Measurements from ENCODE around the gene MRPS5.

Gene MRPS5

GRCh38 chr2:95121407-95122196, at the start of gene MRPS5:
MRPS5 (minus strand) TSS chr2:95121808; CDS start chr2:95121791, 17 bp downstream.
- Histone ChIP-seq H3K4me3 (ENCODE audit: low read depth, low read length) (peak within 1 kb of the TSS; percentile 100), H3K79me2 (ENCODE audit: control insufficient read depth, insufficient read depth, low read length, unreplicated experiment) (peaks cover 36% of the 10 kb centered on the region), H3K27me3 (ENCODE audit: insufficient read depth, low read length) (no peaks in the 10 kb centered on the region), H3K27ac (ENCODE audit: low read depth, low read length) (peak within 1 kb of the TSS; percentile 88), H3K36me3 (ENCODE audit: insufficient read depth, low read length) (peaks cover 7% of the 10 kb centered on the region; the same call in 1 of the 2 replicates), H2AFZ (ENCODE audit: low read length, unreplicated experiment) (peak within 1 kb of the TSS; percentile 98), H3K4me1 (ENCODE audit: control insufficient read depth, insufficient read depth, low read length, unreplicated experiment) (peaks cover 6% of the 10 kb centered on the region)

- Histone ChIP-seq H2AFZ (ENCODE audit: low read length, unreplicated experiment) (peak overlapping the region; percentile 63), H3K4me1 (ENCODE audit: control insufficient read depth, insufficient read depth, low read length, unreplicated experiment) (peaks cover 12% of the 10 kb centered on the region), H3K36me3 (ENCODE audit: insufficient read depth, low read length) (no peaks in the 10 kb centered on the region), H3K27ac (ENCODE audit: low read depth, low read length) (no peak overlapping the region), H3K4me3 (ENCODE audit: low read depth, low read length) (peak overlapping the region; percentile 93), H3K27me3 (ENCODE audit: insufficient read depth, low read length) (no peaks in the 10 kb centered on the region), H3K79me2 (ENCODE audit: control insufficient read depth, insufficient read depth, low read length, unreplicated experiment) (peaks cover 27% of the 10 kb centered on the region)
Observed at GRCh38 chr2:95166065-95166763, 44.6 kb upstream of the MRPS5 start.

GRCh38 chr2:95165371-95166064, 43.9 kb upstream of the MRPS5 start, which contains the start of gene ZNF2:
ZNF2 (plus strand) TSS chr2:95165809; CDS start chr2:95176227, 10,418 bp downstream.
- H3K4me1 ChIP-seq (ENCODE audit: control insufficient read depth, insufficient read depth, low read length, unreplicated experiment): peaks cover 12% of the 10 kb centered on the region
- H3K79me2 ChIP-seq (ENCODE audit: control insufficient read depth, insufficient read depth, low read length, unreplicated experiment): peaks cover 27% of the 10 kb centered on the region
- no peaks in the 10 kb centered on the region for H3K36me3 ChIP-seq (ENCODE audit: insufficient read depth, low read length)
- H3K4me3 ChIP-seq (ENCODE audit: low read depth, low read length): peak within 1 kb of the TSS; percentile 93
- no peaks in the 10 kb centered on the region for H3K27me3 ChIP-seq (ENCODE audit: insufficient read depth, low read length)
- peak within 1 kb of the TSS; percentile 96 for H2AFZ ChIP-seq (ENCODE audit: low read length, unreplicated experiment)
- peak within 1 kb of the TSS; percentile 83 for H3K27ac ChIP-seq (ENCODE audit: low read depth, low read length)

- H3K4me3 ChIP-seq (ENCODE audit: low read depth, low read length): peak overlapping the region; percentile 93
- no peaks in the 10 kb centered on the region for H3K36me3 ChIP-seq (ENCODE audit: insufficient read depth, low read length)
- peaks cover 27% of the 10 kb centered on the region for H3K79me2 ChIP-seq (ENCODE audit: control insufficient read depth, insufficient read depth, low read length, unreplicated experiment)
- peak overlapping the region; percentile 96 for H2AFZ ChIP-seq (ENCODE audit: low read length, unreplicated experiment)
- peaks cover 12% of the 10 kb centered on the region for H3K4me1 ChIP-seq (ENCODE audit: control insufficient read depth, insufficient read depth, low read length, unreplicated experiment)
- no peaks in the 10 kb centered on the region for H3K27me3 ChIP-seq (ENCODE audit: insufficient read depth, low read length)
- H3K27ac ChIP-seq (ENCODE audit: low read depth, low read length): peak overlapping the region; percentile 83
Observed at GRCh38 chr2:95165030-95165370, 43.4 kb upstream of the MRPS5 start.

- no peak within 1 kb of the TSS for H3K27ac ChIP-seq (ENCODE audit: low read depth, low read length)
- H3K27me3 ChIP-seq (ENCODE audit: insufficient read depth, low read length): no peaks in the 10 kb centered on the region
Observed at GRCh38 chr2:95159690-95160449, 38.3 kb upstream of the MRPS5 start, which contains the start of gene ZNF514. ZNF514 (minus strand) TSS chr2:95159848; CDS start chr2:95153253, 6,595 bp downstream.

GRCh38 chr2:95158891-95159619, 37.4 kb upstream of the MRPS5 start:
- Histone ChIP-seq H2AFZ (ENCODE audit: low read length, unreplicated experiment) (peak overlapping the region; percentile 70), H3K4me3 (ENCODE audit: low read depth, low read length) (peak overlapping the region; percentile 95), H3K36me3 (ENCODE audit: insufficient read depth, low read length) (peaks cover 34% of the 10 kb centered on the region), H3K27me3 (ENCODE audit: insufficient read depth, low read length) (no peaks in the 10 kb centered on the region), H3K79me2 (ENCODE audit: control insufficient read depth, insufficient read depth, low read length, unreplicated experiment) (peaks cover 14% of the 10 kb centered on the region), H3K27ac (ENCODE audit: low read depth, low read length) (no peak overlapping the region), H3K4me1 (ENCODE audit: control insufficient read depth, insufficient read depth, low read length, unreplicated experiment) (peaks cover 12% of the 10 kb centered on the region)

More at GRCh38 chr2:95159690-95160449, 38.3 kb upstream of the MRPS5 start, which contains the start of gene ZNF514:
- Histone ChIP-seq H3K4me3 (ENCODE audit: low read depth, low read length) (peak within 1 kb of the TSS; percentile 95), H3K36me3 (ENCODE audit: insufficient read depth, low read length) (peaks cover 26% of the 10 kb centered on the region), H2AFZ (ENCODE audit: low read length, unreplicated experiment) (peak within 1 kb of the TSS; percentile 70), H3K79me2 (ENCODE audit: control insufficient read depth, insufficient read depth, low read length, unreplicated experiment) (peaks cover 21% of the 10 kb centered on the region), H3K4me1 (ENCODE audit: control insufficient read depth, insufficient read depth, low read length, unreplicated experiment) (peaks cover 17% of the 10 kb centered on the region)

GRCh38 chr2:95158441-95158840, 36.8 kb upstream of the MRPS5 start:
- Histone ChIP-seq H2AFZ (ENCODE audit: low read length, unreplicated experiment) (peak overlapping the region; percentile 70), H3K79me2 (ENCODE audit: control insufficient read depth, insufficient read depth, low read length, unreplicated experiment) (peaks cover 8% of the 10 kb centered on the region), H3K27me3 (ENCODE audit: insufficient read depth, low read length) (no peaks in the 10 kb centered on the region), H3K36me3 (ENCODE audit: insufficient read depth, low read length) (peaks cover 40% of the 10 kb centered on the region), H3K4me3 (ENCODE audit: low read depth, low read length) (peak overlapping the region; percentile 95), H3K27ac (ENCODE audit: low read depth, low read length) (no peak overlapping the region), H3K4me1 (ENCODE audit: control insufficient read depth, insufficient read depth, low read length, unreplicated experiment) (peaks cover 9% of the 10 kb centered on the region)

- H3K4me1 ChIP-seq (ENCODE audit: control insufficient read depth, insufficient read depth, low read length, unreplicated experiment): no peaks in the 10 kb centered on the region
- peaks cover 93% of the 10 kb centered on the region for H3K36me3 ChIP-seq (ENCODE audit: insufficient read depth, low read length)
- H3K79me2 ChIP-seq (ENCODE audit: control insufficient read depth, insufficient read depth, low read length, unreplicated experiment): no peaks in the 10 kb centered on the region
- H3K4me3 ChIP-seq (ENCODE audit: low read depth, low read length): no peak overlapping the region
- no peak overlapping the region for H3K27ac ChIP-seq (ENCODE audit: low read depth, low read length)
- no peak overlapping the region for H2AFZ ChIP-seq (ENCODE audit: low read length, unreplicated experiment)
- H3K27me3 ChIP-seq (ENCODE audit: insufficient read depth, low read length): no peaks in the 10 kb centered on the region
Observed at GRCh38 chr2:95149397-95149984, 27.9 kb upstream of the MRPS5 start.

- Histone ChIP-seq H2AFZ (ENCODE audit: low read length, unreplicated experiment) (no peak overlapping the region), H3K36me3 (ENCODE audit: insufficient read depth, low read length) (peaks cover 36% of the 10 kb centered on the region), H3K79me2 (ENCODE audit: control insufficient read depth, insufficient read depth, low read length, unreplicated experiment) (no peaks in the 10 kb centered on the region), H3K4me1 (ENCODE audit: control insufficient read depth, insufficient read depth, low read length, unreplicated experiment) (no peaks in the 10 kb centered on the region), H3K4me3 (ENCODE audit: low read depth, low read length) (no peak overlapping the region), H3K27ac (ENCODE audit: low read depth, low read length) (no peak overlapping the region), H3K27me3 (ENCODE audit: insufficient read depth, low read length) (no peaks in the 10 kb centered on the region)
Observed at GRCh38 chr2:95143838-95144237, 22.2 kb upstream of the MRPS5 start.

Measured in ACC112 (cell line).